A549 (cell line): ENCODE results near the gene OR4E2.

ENCODE experiments used
- EP300 ChIP-seq, 2 experiments: fragments of >200 bp; sonication (Bioruptor Twin); formaldehyde crosslinking; IDR thresholded peaks; 2 replicates in 1 of 2; 3 replicates in 1 of 2; pipeline ENCODE4 v1.6.1; 2016 to 2017
- HDAC2 ChIP-seq: fragments of 200-600 bp; sonication (generic); IDR thresholded peaks from 2 replicates; pipeline ENCODE4 v1.6.1; 2016
- TF ChIP-seq, protein P1 (sequence below): fragments of >200 bp; sonication (Bioruptor Twin); formaldehyde crosslinking; IDR thresholded peaks from 3 replicates; pipeline ENCODE4 v1.5.1; 2016

DNA sequence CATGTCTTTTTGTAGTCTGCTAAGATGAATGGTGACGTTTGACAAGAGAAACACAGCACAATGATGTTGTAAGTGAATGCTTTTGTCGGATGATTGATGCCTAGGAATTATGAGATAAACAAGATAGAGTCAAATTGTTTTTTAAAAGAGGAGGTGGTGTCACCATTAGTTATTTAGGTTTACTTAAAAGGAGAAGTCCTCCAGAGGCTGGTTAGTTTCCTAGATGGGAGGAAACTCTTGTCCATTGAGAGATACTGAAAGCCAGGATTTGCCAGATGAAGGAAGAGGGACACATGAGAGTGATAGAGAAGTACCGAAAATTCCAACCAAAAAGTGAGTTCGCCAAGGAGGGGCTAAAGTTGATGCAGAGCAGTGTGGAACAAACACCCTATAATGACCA lies 18.8 kb upstream of the OR4E2 start, which contains the start of gene OR10G2:
- TF ChIP-seq, protein P1, sequence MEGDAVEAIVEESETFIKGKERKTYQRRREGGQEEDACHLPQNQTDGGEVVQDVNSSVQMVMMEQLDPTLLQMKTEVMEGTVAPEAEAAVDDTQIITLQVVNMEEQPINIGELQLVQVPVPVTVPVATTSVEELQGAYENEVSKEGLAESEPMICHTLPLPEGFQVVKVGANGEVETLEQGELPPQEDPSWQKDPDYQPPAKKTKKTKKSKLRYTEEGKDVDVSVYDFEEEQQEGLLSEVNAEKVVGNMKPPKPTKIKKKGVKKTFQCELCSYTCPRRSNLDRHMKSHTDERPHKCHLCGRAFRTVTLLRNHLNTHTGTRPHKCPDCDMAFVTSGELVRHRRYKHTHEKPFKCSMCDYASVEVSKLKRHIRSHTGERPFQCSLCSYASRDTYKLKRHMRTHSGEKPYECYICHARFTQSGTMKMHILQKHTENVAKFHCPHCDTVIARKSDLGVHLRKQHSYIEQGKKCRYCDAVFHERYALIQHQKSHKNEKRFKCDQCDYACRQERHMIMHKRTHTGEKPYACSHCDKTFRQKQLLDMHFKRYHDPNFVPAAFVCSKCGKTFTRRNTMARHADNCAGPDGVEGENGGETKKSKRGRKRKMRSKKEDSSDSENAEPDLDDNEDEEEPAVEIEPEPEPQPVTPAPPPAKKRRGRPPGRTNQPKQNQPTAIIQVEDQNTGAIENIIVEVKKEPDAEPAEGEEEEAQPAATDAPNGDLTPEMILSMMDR = no peak
- TF ChIP-seq EP300 (IDR thresholded peaks at IDR 0.05) = no peak
- no peak for TF ChIP-seq HDAC2
